GM13977 (cell line): ENCODE results near the gene SNRPD2.
A peak's percentile ranks its signal among the peaks of the same experiment; 100 is the strongest.
"Not testable (repeated sequence)": the region's sequence is repeated elsewhere in the genome, so short reads cannot be mapped to it uniquely, and the experiment has no call there.

Experiments used
- DNase-seq: peaks from one replicate; pipeline ENCODE4 v3.0.0; 2012; ENCODE audit warnings: low spot score
- CTCF ChIP-seq: IDR thresholded peaks from 2 replicates; pipeline ENCODE4 v1.5.1; 2012; ENCODE audit warnings: mild to moderate bottlenecking, control low read depth; ENCODE audit not compliant: insufficient read depth; ENCODE audit errors: extremely low read depth, missing control alignments
- in situ Hi-C: fragments of 300-500 bp; cut with MboI; formaldehyde crosslinking; loops from one replicate; pipeline ENCODE4 v1.12.0; 2022; ENCODE audit warnings: low sequenced_read_pairs, low pct_unique_long_range_greater_than_20kb, mixed read lengths, inconsistent platforms; ENCODE audit not compliant: unreplicated experiment

SNRPD2 gene

GRCh38 chr19:45692187-45693105 is 693 bp upstream of the SNRPD2 start, which contains the start of gene QPCTL:
QPCTL (plus strand) TSS chr19:45692666; CDS start chr19:45692704, 38 bp downstream.
- TF ChIP-seq CTCF, result no peak
- in situ Hi-C loops, result no loop called here
- peak; percentile 95 for DNase-seq

GRCh38 chr19:45687599-45687998 is 4.2 kb downstream of the SNRPD2 start:
- no peak for DNase-seq
- in situ Hi-C loops, result no loop called here
- peak; percentile 15 for TF ChIP-seq CTCF

- in situ Hi-C loops, DNase-seq: not testable (repeated sequence)
Observed at GRCh38 chr19:45685045-45685444, 6.7 kb downstream of the SNRPD2 start.

GRCh38 chr19:45682908-45683307 is 8.8 kb downstream of the SNRPD2 start:
- TF ChIP-seq CTCF, result no peak
- in situ Hi-C loops, result no loop called here
- DNase-seq, result no peak

- no peak for DNase-seq
- in situ Hi-C loops, result no loop called here
- TF ChIP-seq CTCF, result no peak
Observed at GRCh38 chr19:45682117-45682516, 9.6 kb downstream of the SNRPD2 start.

- peak; percentile 94 for TF ChIP-seq CTCF
- in situ Hi-C loops, result no loop called here
Observed at GRCh38 chr19:45681391-45682015, 10.2 kb downstream of the SNRPD2 start.

More at GRCh38 chr19:45681391-45682015, 10.2 kb downstream of the SNRPD2 start:
- DNase-seq, result peak; percentile 90
